ENCODE measurements around the gene FUT1.

Gene FUT1

GRCh38 chr19:48741129-48741999, 11.1 kb downstream of the FUT1 start:
- DNase-seq (ENCODE audit: low read depth), result no peak

GRCh38 chr19:48740164-48740972, 12.1 kb downstream of the FUT1 start, which contains the start of gene RASIP1:
TSS of gene RASIP1 (minus strand) at chr19:48740610. CDS start at chr19:48740282, 328 bp downstream.
- DNase-seq (ENCODE audit: low read depth), result no peak

- no peak for DNase-seq (ENCODE audit: low read depth)
Observed at GRCh38 chr19:48739404-48740163, 12.9 kb downstream of the FUT1 start.

GRCh38 chr19:48738557-48739403, 13.7 kb downstream of the FUT1 start:
- peak; percentile 88 for DNase-seq (ENCODE audit: low read depth)

- DNase-seq (ENCODE audit: low read depth), result no peak
Observed at GRCh38 chr19:48737360-48737998, 15.0 kb downstream of the FUT1 start.

GRCh38 chr19:48735031-48735615, 17.3 kb downstream of the FUT1 start:
- no peak for DNase-seq (ENCODE audit: low read depth)

- DNase-seq (ENCODE audit: low read depth), result no peak
Observed at GRCh38 chr19:48734625-48735024, 17.8 kb downstream of the FUT1 start.

- no peak for DNase-seq (ENCODE audit: low read depth)
Observed at GRCh38 chr19:48731452-48731851, 21.0 kb downstream of the FUT1 start.

- DNase-seq (ENCODE audit: low read depth), result no peak
Observed at GRCh38 chr19:48728911-48729664, 23.4 kb downstream of the FUT1 start.

GRCh38 chr19:48726556-48726955, 25.9 kb downstream of the FUT1 start:
- DNase-seq (ENCODE audit: low read depth), result no peak

GRCh38 chr19:48724796-48725753, 27.4 kb downstream of the FUT1 start:
- DNase-seq (ENCODE audit: low read depth), result no peak

GRCh38 chr19:48722196-48722708, 30.2 kb downstream of the FUT1 start:
- DNase-seq (ENCODE audit: low read depth), result no peak

- peak; percentile 89 for DNase-seq (ENCODE audit: low read depth)
Observed at GRCh38 chr19:48720613-48721296, 31.7 kb downstream of the FUT1 start.

GRCh38 chr19:48720251-48720612, 32.2 kb downstream of the FUT1 start:
- DNase-seq (ENCODE audit: low read depth), result no peak

- DNase-seq (ENCODE audit: low read depth), result no peak
Observed at GRCh38 chr19:48719263-48720171, 32.9 kb downstream of the FUT1 start, which contains the start of gene MAMSTR. TSS of gene MAMSTR (minus strand) at chr19:48719725. CDS start at chr19:48719031, 694 bp downstream.

GRCh38 chr19:48718711-48719231, 33.7 kb downstream of the FUT1 start:
- DNase-seq (ENCODE audit: low read depth), result no peak

Measured in T follicular helper cell (primary cell).